GM21447 (cell line): ENCODE measurements around the gene RSPH6A.
A peak's percentile ranks its signal among the peaks of the same experiment; 100 is the strongest.

ENCODE experiments used
- ATAC-seq: cut with Tn5 transposase; IDR thresholded peaks from one replicate; pipeline ENCODE4 v1.9.1; 2021; ENCODE audit not compliant: unreplicated experiment

RSPH6A gene

GRCh38 chr19:45814851-45815480, at the start of gene RSPH6A:
Gene RSPH6A, minus strand, starts transcription at chr19:45815308. Its CDS starts 132 bp downstream, at chr19:45815176.
- no peak for ATAC-seq

GRCh38 chr19:45864629-45865082, 49.5 kb upstream of the RSPH6A start:
- no peak for ATAC-seq

- peak; percentile 42 for ATAC-seq
These were observed 48.9 kb upstream of the RSPH6A start, which contains the start of gene FOXA3 for GRCh38 chr19:45863840-45864628. Gene FOXA3, plus strand, starts transcription at chr19:45864326. Its CDS starts 131 bp downstream, at chr19:45864457.

GRCh38 chr19:45863335-45863839, 48.3 kb upstream of the RSPH6A start:
- ATAC-seq = no peak

GRCh38 chr19:45862564-45863334, 47.6 kb upstream of the RSPH6A start, which contains the start of gene SYMPK:
Gene SYMPK, minus strand, starts transcription at chr19:45863147. Its CDS starts 8,652 bp downstream, at chr19:45854495.
- ATAC-seq = peak; percentile 80

- no peak for ATAC-seq
These were observed 47.1 kb upstream of the RSPH6A start for GRCh38 chr19:45862271-45862563.

- no peak for ATAC-seq
These were observed 45.5 kb upstream of the RSPH6A start for GRCh38 chr19:45860359-45861259.

GRCh38 chr19:45854167-45854778, 39.2 kb upstream of the RSPH6A start:
- ATAC-seq = no peak

- no peak for ATAC-seq
These were observed 37.9 kb upstream of the RSPH6A start for GRCh38 chr19:45852983-45853382.

GRCh38 chr19:45852145-45852750, 37.1 kb upstream of the RSPH6A start:
- ATAC-seq = no peak

- ATAC-seq = no peak
These were observed 33.8 kb upstream of the RSPH6A start for GRCh38 chr19:45848922-45849321.

- no peak for ATAC-seq
These were observed 32.6 kb upstream of the RSPH6A start for GRCh38 chr19:45847663-45848062.

GRCh38 chr19:45842198-45842597, 27.1 kb upstream of the RSPH6A start:
- ATAC-seq = no peak

GRCh38 chr19:45834970-45835369, 19.9 kb upstream of the RSPH6A start:
- ATAC-seq = no peak

GRCh38 chr19:45828945-45829344, 13.8 kb upstream of the RSPH6A start:
- no peak for ATAC-seq

- ATAC-seq = no peak
These were observed 13.4 kb upstream of the RSPH6A start for GRCh38 chr19:45828523-45828922.

- no peak for ATAC-seq
These were observed 12.5 kb upstream of the RSPH6A start for GRCh38 chr19:45827459-45828093.

- ATAC-seq = no peak
These were observed 11.8 kb upstream of the RSPH6A start for GRCh38 chr19:45826934-45827333.
